Chondrocyte (in vitro differentiated cells): ENCODE measurements around the gene SHB. TPM values are rescaled to one million over a fixed set of nuclear protein-coding genes. Genes with fewer than 3 reads are reported as not detected.

ENCODE experiments used
- DNase-seq: peaks from one replicate; pipeline ENCODE4 v3.0.0; 2021; ENCODE audit warnings: mixed read lengths, low spot score
- H3K27ac Mint-ChIP-seq: one replicate; pipeline ENCODE4 v1.8.0; 2021; ENCODE audit warnings: mild to moderate bottlenecking, moderate library complexity, mixed read lengths; ENCODE audit not compliant: unreplicated experiment
- H3K27me3 Mint-ChIP-seq: 2 replicates; pipeline ENCODE4 v1.8.0; 2021; ENCODE audit warnings: low read depth, mixed read lengths
- H3K36me3 Mint-ChIP-seq: 2 replicates; pipeline ENCODE4 v1.8.0; 2021; ENCODE audit warnings: low read depth, mixed read lengths
- H3K4me1 Mint-ChIP-seq: 2 replicates; pipeline ENCODE4 v1.8.0; 2021; ENCODE audit warnings: low read depth, mild to moderate bottlenecking, mixed read lengths
- H3K4me3 Mint-ChIP-seq: one replicate; pipeline ENCODE4 v1.8.0; 2021; ENCODE audit warnings: mild to moderate bottlenecking, moderate library complexity, mixed read lengths; ENCODE audit not compliant: unreplicated experiment
- H3K9me3 Mint-ChIP-seq: 2 replicates; pipeline ENCODE4 v1.8.0; 2021; ENCODE audit warnings: low read depth, mixed read lengths
- CTCF ChIP-seq: fragments of 200-600 bp; sonication (generic); IDR thresholded peaks from 2 replicates; pipeline ENCODE4 v1.5.0; 2021; ENCODE audit warnings: antibody characterized with exemption, mild to moderate bottlenecking, moderate library complexity
- total RNA-seq: library from RNA; stranded (reverse); gene quantifications from 3 replicates; pipeline ENCODE4 v1.2.1, GENCODE V29; 2021

Gene SHB
- total RNA-seq, 1 donor from 2014 or later = 23.8 TPM

GRCh38 chr9:37974506-37975173 is 94.4 kb downstream of the SHB start:
- no peaks in the 10 kb centered on the region for H3K27me3 Mint-ChIP-seq
- TF ChIP-seq CTCF = no peak

DNA sequence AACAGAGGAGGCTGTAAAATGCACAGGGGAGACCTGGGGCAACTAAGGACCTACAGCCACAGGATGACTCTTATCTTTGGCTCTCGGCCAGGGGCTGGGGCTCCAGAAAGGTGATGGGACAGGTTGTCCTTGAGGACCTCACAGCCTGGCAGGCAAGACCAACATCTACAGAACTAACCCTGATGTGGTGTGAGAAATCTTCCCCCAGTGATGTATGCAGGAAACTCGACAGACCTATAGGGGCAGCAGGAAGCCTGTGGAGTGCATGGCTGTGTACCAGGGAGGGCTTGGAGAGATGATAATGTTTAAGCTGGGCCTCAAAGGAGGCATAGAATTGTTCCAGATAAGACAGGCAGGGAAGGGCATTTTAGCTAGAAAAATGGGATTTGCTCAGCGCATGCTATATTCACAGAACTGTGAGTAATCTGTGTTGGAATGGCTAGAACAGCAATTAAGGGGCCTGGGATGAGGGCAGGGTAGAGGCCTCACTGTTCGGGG is 96.6 kb downstream of the SHB start:
- H3K27me3 Mint-ChIP-seq = no peaks in the 10 kb centered on the region
- H3K4me3 Mint-ChIP-seq = no peak overlapping the region

More at GRCh38 chr9:37974506-37975173, 94.4 kb downstream of the SHB start:
- Mint-ChIP-seq H3K36me3 (peaks cover 8% of the 10 kb centered on the region), H3K9me3 (no peaks in the 10 kb centered on the region), H3K4me1 (peaks cover 46% of the 10 kb centered on the region), H3K27ac (peak overlapping the region; percentile 45), H3K4me3 (no peak overlapping the region)
- peak; percentile 59 for DNase-seq

DNA sequence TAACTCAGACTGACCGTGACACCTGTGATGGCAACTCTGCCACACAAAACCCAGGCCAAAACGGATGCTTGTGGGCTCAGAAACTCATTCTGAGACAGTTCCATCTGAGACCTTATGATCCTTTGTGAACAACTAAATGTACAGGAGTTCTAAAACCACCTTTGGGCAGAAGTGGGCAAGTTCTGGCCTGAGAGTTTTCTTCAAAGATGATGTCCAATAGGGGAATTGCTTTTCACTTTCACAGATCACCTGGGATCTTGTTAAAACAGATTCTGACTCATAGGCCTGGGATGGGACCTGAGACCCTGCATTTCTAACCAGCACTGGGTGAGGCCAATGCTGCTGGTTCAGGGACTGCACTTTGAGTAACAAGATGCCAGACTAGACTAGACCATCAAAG is 97.3 kb downstream of the SHB start:
- no peak for DNase-seq
- peaks cover 52% of the 10 kb centered on the region for H3K4me1 Mint-ChIP-seq
- H3K9me3 Mint-ChIP-seq = no peaks in the 10 kb centered on the region
- no peak for TF ChIP-seq CTCF
- no peaks in the 10 kb centered on the region for H3K27me3 Mint-ChIP-seq
- H3K4me3 Mint-ChIP-seq = no peak overlapping the region
- H3K36me3 Mint-ChIP-seq = peaks cover 8% of the 10 kb centered on the region
- no peak overlapping the region for H3K27ac Mint-ChIP-seq

More for the DNA sequence above, 96.6 kb downstream of the SHB start:
- peak; percentile 66 for DNase-seq
- H3K27ac Mint-ChIP-seq = no peak overlapping the region
- H3K36me3 Mint-ChIP-seq = peaks cover 8% of the 10 kb centered on the region
- H3K9me3 Mint-ChIP-seq = no peaks in the 10 kb centered on the region
- peaks cover 53% of the 10 kb centered on the region for H3K4me1 Mint-ChIP-seq
- peak; percentile 43 for TF ChIP-seq CTCF

DNA sequence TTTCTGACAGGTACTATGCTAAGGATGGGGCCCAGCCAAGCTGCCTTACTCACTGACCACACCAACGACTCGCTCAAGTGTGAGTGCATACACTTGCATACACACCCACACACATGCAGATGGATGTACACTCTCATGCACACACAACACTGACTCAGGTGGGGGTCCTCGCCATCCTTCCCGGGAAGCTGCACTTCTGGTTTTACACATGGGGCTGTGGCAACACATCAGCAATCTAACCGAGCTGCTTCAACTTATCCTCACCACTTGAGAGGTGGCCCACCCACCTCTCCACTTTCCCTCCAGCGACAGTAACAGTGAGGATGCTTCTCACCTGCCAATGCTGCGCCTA is 97.9 kb downstream of the SHB start:
- Mint-ChIP-seq H3K27me3 (no peaks in the 10 kb centered on the region), H3K9me3 (no peaks in the 10 kb centered on the region), H3K4me3 (no peak overlapping the region), H3K36me3 (peaks cover 8% of the 10 kb centered on the region), H3K4me1 (peaks cover 52% of the 10 kb centered on the region), H3K27ac (no peak overlapping the region)
- DNase-seq = peak; percentile 20
- TF ChIP-seq CTCF = no peak

DNA sequence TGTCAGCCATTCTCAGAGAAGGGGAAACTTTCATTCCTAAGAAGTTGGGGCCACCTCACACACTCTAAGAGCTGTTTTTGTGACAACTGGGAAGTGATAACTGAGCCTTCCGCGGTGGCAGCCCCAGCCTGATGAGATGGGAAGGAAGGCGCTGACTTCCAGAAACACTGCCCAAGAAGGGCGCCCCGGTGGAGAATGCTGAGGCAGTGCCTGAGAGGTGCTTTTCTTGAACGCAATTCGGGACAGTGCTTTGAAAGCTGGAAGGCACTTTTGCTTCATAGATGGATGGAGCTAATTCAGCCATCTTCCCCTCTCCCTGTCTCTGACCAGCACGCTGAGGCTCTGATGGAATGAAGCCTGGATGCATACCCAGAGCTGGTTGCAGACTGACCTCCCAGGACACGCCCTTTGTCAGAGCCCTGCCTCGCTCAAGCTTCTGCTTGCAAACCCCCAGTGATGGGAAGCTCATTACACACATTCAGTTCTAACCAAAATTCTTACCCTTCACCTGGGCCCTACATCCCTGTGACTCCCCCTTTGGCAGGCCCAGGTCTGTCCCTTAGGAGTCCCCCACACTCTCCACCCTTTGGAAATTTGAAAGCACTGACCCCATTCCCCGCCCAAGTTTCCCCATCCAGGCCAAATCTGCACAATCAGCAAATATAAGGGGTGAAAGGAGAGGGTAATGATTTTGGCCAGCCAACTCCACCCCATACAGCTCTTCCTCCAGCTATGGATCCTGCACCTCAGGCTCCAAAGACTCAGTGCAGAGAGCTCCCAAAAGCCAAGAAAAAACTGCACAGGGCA is 98.5 kb downstream of the SHB start:
- Mint-ChIP-seq H3K27ac (no peak overlapping the region), H3K4me3 (no peak overlapping the region), H3K36me3 (peaks cover 8% of the 10 kb centered on the region), H3K4me1 (peaks cover 55% of the 10 kb centered on the region), H3K9me3 (no peaks in the 10 kb centered on the region), H3K27me3 (no peaks in the 10 kb centered on the region)
- DNase-seq = peak; percentile 53
- no peak for TF ChIP-seq CTCF
